ES-I3 (cell line): ENCODE data around the gene LONRF3.
"Not testable (repeated sequence)": the region's sequence is repeated elsewhere in the genome, so short reads cannot be mapped to it uniquely, and the experiment has no call there.

ENCODE experiments used
- H3K36me3 ChIP-seq: 2 replicates; pipeline ENCODE4 v1.6.1; 2013; ENCODE audit warnings: mild to moderate bottlenecking, low read length, control low read depth, moderate library complexity; ENCODE audit not compliant: insufficient read depth
- H3K4me1 ChIP-seq: 2 replicates; pipeline ENCODE4 v1.6.1; 2013; ENCODE audit warnings: mild to moderate bottlenecking, control low read depth, low read length; ENCODE audit not compliant: insufficient read depth
- H3K9ac ChIP-seq: 2 replicates; pipeline ENCODE4 v1.6.1; 2013; ENCODE audit warnings: low read depth, mild to moderate bottlenecking, low read length, moderate library complexity
- H3K9me3 ChIP-seq: 2 replicates; pipeline ENCODE4 v1.6.1; 2013; ENCODE audit warnings: mild to moderate bottlenecking, low read length, moderate library complexity; ENCODE audit not compliant: control insufficient read depth, insufficient read depth

Gene LONRF3

GRCh38 chrX:119007189-119007770, 32.9 kb downstream of the LONRF3 start:
- Histone ChIP-seq H3K36me3 (no peaks in the 10 kb centered on the region), H3K9ac (no peak overlapping the region), H3K4me1 (peaks cover 5% of the 10 kb centered on the region; the same call in 1 of the 2 replicates), H3K9me3 (no peaks in the 10 kb centered on the region)

- no peaks in the 10 kb centered on the region for H3K36me3 ChIP-seq
- peaks cover 5% of the 10 kb centered on the region; the same call in 1 of the 2 replicates for H3K4me1 ChIP-seq
- no peaks in the 10 kb centered on the region for H3K9me3 ChIP-seq
- H3K9ac ChIP-seq, result no peak overlapping the region
These were observed 33.8 kb downstream of the LONRF3 start for GRCh38 chrX:119008110-119008744.

- no peaks in the 10 kb centered on the region for H3K9me3 ChIP-seq
- no peak overlapping the region for H3K9ac ChIP-seq
- H3K36me3 ChIP-seq, result no peaks in the 10 kb centered on the region
- peaks cover 5% of the 10 kb centered on the region; the same call in 1 of the 2 replicates for H3K4me1 ChIP-seq
These were observed 34.7 kb downstream of the LONRF3 start for GRCh38 chrX:119009071-119009470.

- Histone ChIP-seq H3K36me3 (no peaks in the 10 kb centered on the region), H3K9me3 (no peaks in the 10 kb centered on the region), H3K4me1 (peaks cover 5% of the 10 kb centered on the region; the same call in 1 of the 2 replicates), H3K9ac (no peak overlapping the region)
These were observed 36.1 kb downstream of the LONRF3 start for GRCh38 chrX:119010491-119010890.

GRCh38 chrX:119013164-119013563, 38.7 kb downstream of the LONRF3 start:
- no peaks in the 10 kb centered on the region for H3K36me3 ChIP-seq
- H3K9ac ChIP-seq, result no peak overlapping the region
- H3K9me3 ChIP-seq, result no peaks in the 10 kb centered on the region
- no peaks in the 10 kb centered on the region; the same call in 1 of the 2 replicates for H3K4me1 ChIP-seq

- no peaks in the 10 kb centered on the region for H3K9me3 ChIP-seq
- no peak overlapping the region for H3K9ac ChIP-seq
- H3K4me1 ChIP-seq, result no peaks in the 10 kb centered on the region; the same call in 1 of the 2 replicates
- H3K36me3 ChIP-seq, result no peaks in the 10 kb centered on the region
These were observed 41.2 kb downstream of the LONRF3 start for GRCh38 chrX:119015407-119016237.

- Histone ChIP-seq H3K9ac (no peak overlapping the region), H3K36me3 (no peaks in the 10 kb centered on the region), H3K9me3 (no peaks in the 10 kb centered on the region), H3K4me1 (no peaks in the 10 kb centered on the region; the same call in 1 of the 2 replicates)
These were observed 42.7 kb downstream of the LONRF3 start for GRCh38 chrX:119017077-119017476.

- Histone ChIP-seq H3K4me1 (no peaks in the 10 kb centered on the region), H3K9ac (no peak overlapping the region), H3K36me3 (no peaks in the 10 kb centered on the region), H3K9me3 (no peaks in the 10 kb centered on the region)
These were observed 51.5 kb downstream of the LONRF3 start for GRCh38 chrX:119025900-119026299.

- H3K9me3 ChIP-seq, H3K4me1 ChIP-seq, H3K9ac ChIP-seq, H3K36me3 ChIP-seq: not testable (repeated sequence)
These were observed 51.9 kb downstream of the LONRF3 start for GRCh38 chrX:119026344-119026743.

- H3K9ac ChIP-seq, H3K4me1 ChIP-seq, H3K36me3 ChIP-seq, H3K9me3 ChIP-seq: not testable (repeated sequence)
These were observed 53.7 kb downstream of the LONRF3 start for GRCh38 chrX:119027960-119028732.

GRCh38 chrX:119028733-119029330, 54.4 kb downstream of the LONRF3 start:
- H3K36me3 ChIP-seq, result no peaks in the 10 kb centered on the region
- peaks cover 3% of the 10 kb centered on the region; the same call in 1 of the 2 replicates for H3K9me3 ChIP-seq
- H3K9ac ChIP-seq, result no peak overlapping the region
- no peaks in the 10 kb centered on the region for H3K4me1 ChIP-seq

- not testable (repeated sequence) for H3K36me3 ChIP-seq, H3K9ac ChIP-seq, H3K4me1 ChIP-seq, H3K9me3 ChIP-seq
These were observed 55.2 kb downstream of the LONRF3 start for GRCh38 chrX:119029656-119030055.

- Histone ChIP-seq H3K9ac (no peak overlapping the region), H3K36me3 (no peaks in the 10 kb centered on the region), H3K9me3 (peaks cover 6% of the 10 kb centered on the region; the same call in 1 of the 2 replicates), H3K4me1 (no peaks in the 10 kb centered on the region)
These were observed 56.6 kb downstream of the LONRF3 start for GRCh38 chrX:119030990-119031389.
